ENCODE data around the gene CEP44.

CEP44 gene

GRCh38 chr4:174262624-174263444 lies 20.9 kb upstream of the CEP44 start:
- Histone ChIP-seq H4K20me1 (ENCODE audit: insufficient read depth, low read length) (no peaks in the 10 kb centered on the region), H3K36me3 (replicated peaks; ENCODE audit: insufficient read depth, low read length) (no peaks in the 10 kb centered on the region), H3K27ac (ENCODE audit: low read length) (no peak overlapping the region), H3K4me3 (ENCODE audit: low read length) (no peak overlapping the region), H3K9me3 (replicated peaks; ENCODE audit: insufficient read depth, low read length) (no peaks in the 10 kb centered on the region), H3K4me1 (ENCODE audit: low read length) (no peaks in the 10 kb centered on the region), H3K4me2 (ENCODE audit: low read depth, low read length) (no peak overlapping the region), H3K9ac (ENCODE audit: low read length) (no peak overlapping the region), H3K79me2 (ENCODE audit: low read length) (peaks cover 18% of the 10 kb centered on the region), H3K27me3 (replicated peaks; ENCODE audit: insufficient read depth, low read length) (no peaks in the 10 kb centered on the region), H3K9me2 (replicated peaks; ENCODE audit: insufficient read depth, low read length) (no peaks in the 10 kb centered on the region), H3F3A (ENCODE audit: insufficient read depth, low read length) (no peaks in the 10 kb centered on the region), H2AFZ (ENCODE audit: low read length) (no peak overlapping the region)
- TF ChIP-seq EZH2phosphoT487 (IDR thresholded peaks at IDR 0.05; ENCODE audit: low read length) (no peak), CTCF (IDR thresholded peaks at IDR 0.05; ENCODE audit: low read length) (no peak)
- DNase-seq, result no peak

DNA sequence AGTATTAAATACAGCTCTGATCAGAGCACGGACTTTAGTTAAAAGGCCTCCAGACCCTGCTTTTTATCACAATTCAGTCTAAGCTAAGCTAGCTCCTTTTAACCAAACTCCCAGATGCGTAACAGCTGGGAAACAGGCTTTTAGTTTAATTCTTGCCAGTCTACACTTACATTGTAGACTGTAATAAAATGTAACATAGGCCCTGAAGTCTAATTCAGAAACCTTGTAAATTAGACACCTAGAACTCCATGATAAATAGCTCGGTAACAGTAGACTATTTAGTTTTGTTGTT lies 20.3 kb upstream of the CEP44 start:
- Histone ChIP-seq H3K4me2 (ENCODE audit: low read depth, low read length) (no peak overlapping the region), H3K79me2 (ENCODE audit: low read length) (peaks cover 18% of the 10 kb centered on the region)

DNA sequence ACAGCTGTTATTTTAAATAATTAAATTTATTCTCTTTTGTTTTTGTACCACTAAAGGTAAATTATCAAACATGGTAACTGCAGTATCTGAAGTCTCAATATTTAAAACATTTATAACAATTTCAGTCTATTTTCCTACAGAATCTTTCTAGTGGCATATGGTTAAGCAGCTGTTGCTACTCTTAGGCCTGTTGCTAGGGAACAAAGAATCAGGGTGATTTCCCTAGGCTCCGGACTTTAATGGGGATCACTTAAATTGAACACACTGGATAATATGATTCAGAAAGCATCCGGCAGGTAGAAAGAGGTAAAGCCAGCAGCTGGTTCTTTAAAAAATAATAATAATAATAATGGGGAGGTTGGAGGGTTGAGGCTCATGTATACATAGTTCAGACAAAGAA lies 17.8 kb upstream of the CEP44 start:
- no peak overlapping the region for H3K4me2 ChIP-seq (ENCODE audit: low read depth, low read length)
- no peaks in the 10 kb centered on the region for H3K4me1 ChIP-seq (ENCODE audit: low read length)
- no peaks in the 10 kb centered on the region for H3K9me2 ChIP-seq (replicated peaks; ENCODE audit: insufficient read depth, low read length)
- no peak overlapping the region for H3K27ac ChIP-seq (ENCODE audit: low read length)
- no peaks in the 10 kb centered on the region for H3K9me3 ChIP-seq (replicated peaks; ENCODE audit: insufficient read depth, low read length)
- H3F3A ChIP-seq (ENCODE audit: insufficient read depth, low read length), result no peaks in the 10 kb centered on the region
- no peaks in the 10 kb centered on the region for H3K36me3 ChIP-seq (replicated peaks; ENCODE audit: insufficient read depth, low read length)
- no peak overlapping the region for H3K4me3 ChIP-seq (ENCODE audit: low read length)
- H3K27me3 ChIP-seq (replicated peaks; ENCODE audit: insufficient read depth, low read length), result no peaks in the 10 kb centered on the region
- no peak for DNase-seq
- no peak overlapping the region for H3K9ac ChIP-seq (ENCODE audit: low read length)
- no peaks in the 10 kb centered on the region for H4K20me1 ChIP-seq (ENCODE audit: insufficient read depth, low read length)
- no peak overlapping the region for H2AFZ ChIP-seq (ENCODE audit: low read length)
- TF ChIP-seq EZH2phosphoT487 (IDR thresholded peaks at IDR 0.05; ENCODE audit: low read length) (no peak), CTCF (IDR thresholded peaks at IDR 0.05; ENCODE audit: low read length) (no peak)
- H3K79me2 ChIP-seq (ENCODE audit: low read length), result peaks cover 20% of the 10 kb centered on the region

More for the DNA sequence above, 20.3 kb upstream of the CEP44 start:
- no peaks in the 10 kb centered on the region for H3F3A ChIP-seq (ENCODE audit: insufficient read depth, low read length)
- H3K27me3 ChIP-seq (replicated peaks; ENCODE audit: insufficient read depth, low read length), result no peaks in the 10 kb centered on the region
- H3K4me1 ChIP-seq (ENCODE audit: low read length), result no peaks in the 10 kb centered on the region
- no peaks in the 10 kb centered on the region for H4K20me1 ChIP-seq (ENCODE audit: insufficient read depth, low read length)
- H3K4me3 ChIP-seq (ENCODE audit: low read length), result no peak overlapping the region
- no peak overlapping the region for H3K27ac ChIP-seq (ENCODE audit: low read length)
- H2AFZ ChIP-seq (ENCODE audit: low read length), result no peak overlapping the region
- no peaks in the 10 kb centered on the region for H3K9me3 ChIP-seq (replicated peaks; ENCODE audit: insufficient read depth, low read length)
- no peak for DNase-seq
- no peak overlapping the region for H3K9ac ChIP-seq (ENCODE audit: low read length)
- TF ChIP-seq CTCF (IDR thresholded peaks at IDR 0.05; ENCODE audit: low read length) (no peak), EZH2phosphoT487 (IDR thresholded peaks at IDR 0.05; ENCODE audit: low read length) (no peak), EZH2 (optimal IDR thresholded peaks at IDR 0.05; ENCODE audit: low read depth, low read length) (no peak)
- H3K36me3 ChIP-seq (replicated peaks; ENCODE audit: insufficient read depth, low read length), result no peaks in the 10 kb centered on the region
- no peaks in the 10 kb centered on the region for H3K9me2 ChIP-seq (replicated peaks; ENCODE audit: insufficient read depth, low read length)

Measured in MM.1S (cell line).